IMR-90 (cell line): Measurements from ENCODE around the gene OR2A1. TPM values are rescaled to one million over a fixed set of nuclear protein-coding genes. Genes with fewer than 3 reads are reported as not detected.
A peak's percentile ranks its signal among the peaks of the same experiment; 100 is the strongest.
"Not testable (repeated sequence)": the region's sequence is repeated elsewhere in the genome, so short reads cannot be mapped to it uniquely, and the experiment has no call there.

Experiments used
- ATAC-seq: fragments of 200-7000 bp; cut with Tn5 transposase; 2 replicates; pipeline ENCODE4 v1.9.1; 2020; ENCODE audit warnings: low read depth, mild to moderate bottlenecking, moderate library complexity
- Bru-seq: library from RNA; stranded (reverse); fragments of 400-500 nt; gene quantifications from one replicate; lab custom pipeline; 2021; lab: Mats Ljungman, UMichigan
- BruChase-seq, 2 experiments: library from RNA; stranded (reverse); fragments of 400-500 nt; gene quantifications; one replicate each; lab custom pipeline; 2021; lab: Mats Ljungman, UMichigan
- BruUV-seq: library from RNA; stranded (reverse); fragments of 400-500 nt; replicated peaks from 2 replicates; lab custom pipeline; 2021; lab: Mats Ljungman, UMichigan
- CTCF ChIA-PET: fragments of 300-600 bp; formaldehyde crosslinking; extraction: SDS; loops from one replicate; lab custom pipeline; 2021; ENCODE audit warnings: antibody characterized with exemption; lab: Yijun Ruan, JAX
- POLR2A ChIA-PET: fragments of 300-600 bp; sonication (Branson Sonifier 250); formaldehyde crosslinking; loops from one replicate; lab custom pipeline; 2022; ENCODE audit warnings: antibody characterized with exemption; ENCODE audit not compliant: unreplicated experiment; lab: Charles Lee
- DNase-seq: peaks from one replicate; pipeline ENCODE4 v3.0.0; 2013
- H2AFZ ChIP-seq: replicated peaks from 2 replicates; pipeline ENCODE3; 2013; ENCODE audit warnings: low read length, mild to moderate bottlenecking; ENCODE audit not compliant: poor library complexity
- H2AK5ac ChIP-seq: 2 replicates; pipeline ENCODE4 v1.6.1; 2013; ENCODE audit warnings: low read depth, low read length, inconsistent platforms
- H2AK9ac ChIP-seq: replicated peaks from 2 replicates; pipeline ENCODE3; 2013; ENCODE audit warnings: mild to moderate bottlenecking, low read depth, low read length, moderate library complexity; ENCODE audit not compliant: poor library complexity
- H2BK120ac ChIP-seq: 2 replicates; pipeline ENCODE4 v1.6.1; 2013; ENCODE audit warnings: low read depth, low read length, inconsistent platforms
- H2BK15ac ChIP-seq: 3 replicates; pipeline ENCODE4 v1.6.1; 2013; ENCODE audit warnings: low read depth, low read length, inconsistent platforms
- H2BK20ac ChIP-seq: 2 replicates; pipeline ENCODE4 v1.6.1; 2013; ENCODE audit warnings: low read depth, mild to moderate bottlenecking, inconsistent platforms, low read length, moderate library complexity
- H2BK5ac ChIP-seq: 2 replicates; pipeline ENCODE4 v1.6.1; 2013; ENCODE audit warnings: mild to moderate bottlenecking, low read depth, low read length, inconsistent platforms; ENCODE audit not compliant: poor library complexity, severe bottlenecking
- H3K14ac ChIP-seq: replicated peaks from 2 replicates; pipeline ENCODE4 v1.6.1; 2013; ENCODE audit warnings: low read depth, low read length, inconsistent platforms
- H3K18ac ChIP-seq: 2 replicates; pipeline ENCODE4 v1.6.1; 2013; ENCODE audit warnings: low read depth, low read length, control low read depth
- H3K23ac ChIP-seq: 2 replicates; pipeline ENCODE4 v1.6.1; 2013; ENCODE audit warnings: low read depth, low read length, inconsistent platforms
- H3K27ac ChIP-seq: 2 replicates; pipeline ENCODE4 v1.5.1; 2013; ENCODE audit warnings: mild to moderate bottlenecking, control low read depth, low read length; ENCODE audit not compliant: insufficient read depth
- H3K27me3 ChIP-seq: 2 replicates; pipeline ENCODE4 v1.6.1; 2013; ENCODE audit warnings: low read length; ENCODE audit not compliant: control insufficient read depth, insufficient read depth
- H3K36me3 ChIP-seq: 2 replicates; pipeline ENCODE4 v1.6.1; 2013; ENCODE audit warnings: low read length, mixed read lengths; ENCODE audit not compliant: control insufficient read depth, insufficient read depth
- H3K4ac ChIP-seq: 2 replicates; pipeline ENCODE4 v1.6.1; 2013; ENCODE audit warnings: low read depth, low read length, inconsistent platforms
- H3K4me1 ChIP-seq: 2 replicates; pipeline ENCODE4 v1.6.1; 2013; ENCODE audit warnings: low read length, mixed read lengths; ENCODE audit not compliant: control insufficient read depth, insufficient read depth
- H3K4me2 ChIP-seq: 2 replicates; pipeline ENCODE4 v1.6.1; 2013; ENCODE audit warnings: low read depth, mild to moderate bottlenecking, control low read depth, low read length, moderate library complexity
- H3K4me3 ChIP-seq: 2 replicates; pipeline ENCODE4 v1.5.1; 2013; ENCODE audit warnings: low read depth, mild to moderate bottlenecking, control low read depth, low read length, moderate library complexity; ENCODE audit not compliant: insufficient read depth
- H3K56ac ChIP-seq: 2 replicates; pipeline ENCODE4 v1.6.1; 2013; ENCODE audit warnings: low read length, inconsistent platforms; ENCODE audit not compliant: insufficient read depth; ENCODE audit errors: extremely low read depth
- H3K79me1 ChIP-seq, 2 experiments: 2 replicates each; pipeline ENCODE4 v1.6.1; 2013; ENCODE audit warnings: low read length in 2 of 2, inconsistent platforms in 1 of 2, low read depth in 1 of 2
- H3K9ac ChIP-seq: 2 replicates; pipeline ENCODE4 v1.6.1; 2013; ENCODE audit warnings: low read depth, low read length, control low read depth
- H3K9me1 ChIP-seq: 2 replicates; pipeline ENCODE4 v1.6.1; 2013; ENCODE audit warnings: low read length, inconsistent platforms; ENCODE audit not compliant: insufficient read depth
- H3K9me3 ChIP-seq: 2 replicates; pipeline ENCODE4 v1.6.1; 2013; ENCODE audit warnings: low read length; ENCODE audit not compliant: control insufficient read depth, insufficient read depth
- H4K20me1 ChIP-seq: 2 replicates; pipeline ENCODE4 v1.6.1; 2013; ENCODE audit warnings: low read length, inconsistent platforms; ENCODE audit not compliant: insufficient read depth
- H4K5ac ChIP-seq: 2 replicates; pipeline ENCODE4 v1.6.1; 2013; ENCODE audit warnings: mild to moderate bottlenecking, low read depth, low read length, control low read depth
- H4K8ac ChIP-seq, 2 experiments: 2 replicates each; pipeline ENCODE4 v1.6.1; 2013; ENCODE audit warnings: low read depth in 2 of 2, low read length in 2 of 2, control low read depth in 1 of 2, inconsistent platforms in 1 of 2
- H4K91ac ChIP-seq: 2 replicates; pipeline ENCODE4 v1.6.1; 2013; ENCODE audit warnings: low read depth, low read length, inconsistent platforms; ENCODE audit not compliant: insufficient read depth
- WGBS, 2 experiments: methylation state at CpG; one replicate each; pipeline versions ENCODE4 v1.1.5 to v1.1.7; 2013; ENCODE audit warnings: missing lambda C conversion rate in 2 of 2; ENCODE audit not compliant: insufficient read length in 1 of 2; ENCODE audit errors: extremely low coverage in 2 of 2; 5-methylcytosine and 5-hydroxymethylcytosine counted together
- dilution Hi-C: fragments of 300-500 bp; cut with HindIII; formaldehyde crosslinking; loops from one replicate; pipeline ENCODE4 v1.14.3; 2018; ENCODE audit warnings: low sequenced_read_pairs; ENCODE audit not compliant: unreplicated experiment
- in situ Hi-C: fragments of 300-500 bp; cut with MboI; formaldehyde crosslinking; loops from 3 replicates; pipeline ENCODE4 v1.14.3; 2019; ENCODE audit warnings: low sequenced_read_pairs, inconsistent platforms, mixed read lengths
- intact Hi-C: fragments of 100-400 bp; cut with micrococcal nuclease; formaldehyde crosslinking; loops from 2 replicates; pipeline ENCODE4 v1.10.0; 2022
- long read RNA-seq: library from polyadenylated mRNA; unstranded; transcript quantifications from one replicate; pipeline ENCODE4 v2.0.0, GENCODE V29; 2021; ENCODE audit not compliant: unreplicated experiment
- polyA plus RNA-seq, 3 experiments: library from polyadenylated mRNA; depleted of rRNA; stranded (reverse); fragments of >200 nt; gene quantifications; 2 replicates each; pipeline ENCODE4 v1.2.3, GENCODE V29; 2012; ENCODE audit warnings: low replicate concordance in 1 of 3
- total RNA-seq: library from RNA; depleted of rRNA; stranded (reverse); fragments of >200 nt; gene quantifications from 2 replicates; pipeline ENCODE4 v1.2.3, GENCODE V29; 2012; rRNA removed

The OR2A1 gene, protein sequence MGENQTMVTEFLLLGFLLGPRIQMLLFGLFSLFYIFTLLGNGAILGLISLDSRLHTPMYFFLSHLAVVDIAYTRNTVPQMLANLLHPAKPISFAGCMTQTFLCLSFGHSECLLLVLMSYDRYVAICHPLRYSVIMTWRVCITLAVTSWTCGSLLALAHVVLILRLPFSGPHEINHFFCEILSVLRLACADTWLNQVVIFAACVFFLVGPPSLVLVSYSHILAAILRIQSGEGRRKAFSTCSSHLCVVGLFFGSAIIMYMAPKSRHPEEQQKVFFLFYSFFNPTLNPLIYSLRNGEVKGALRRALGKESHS
- total RNA-seq (not detected in 2 replicates), polyA plus RNA-seq (2012; rRNA removed) (not detected in 2 replicates), Bru-seq, nascent RNA (not detected), BruChase-seq, experiment 1, labeled RNA remaining after a 6-hour chase (percentile 11 among the genes with signal in this experiment), BruChase-seq, experiment 2, labeled RNA remaining after a 2-hour chase (not detected)
- not detected in 2 replicates for polyA plus RNA-seq (2012; cell fraction: cytosol; rRNA removed)
- not detected in 2 replicates for polyA plus RNA-seq (2012; cell fraction: nucleus; rRNA removed; ENCODE audit: low replicate concordance)
- long read RNA-seq: 0 reads

DNA sequence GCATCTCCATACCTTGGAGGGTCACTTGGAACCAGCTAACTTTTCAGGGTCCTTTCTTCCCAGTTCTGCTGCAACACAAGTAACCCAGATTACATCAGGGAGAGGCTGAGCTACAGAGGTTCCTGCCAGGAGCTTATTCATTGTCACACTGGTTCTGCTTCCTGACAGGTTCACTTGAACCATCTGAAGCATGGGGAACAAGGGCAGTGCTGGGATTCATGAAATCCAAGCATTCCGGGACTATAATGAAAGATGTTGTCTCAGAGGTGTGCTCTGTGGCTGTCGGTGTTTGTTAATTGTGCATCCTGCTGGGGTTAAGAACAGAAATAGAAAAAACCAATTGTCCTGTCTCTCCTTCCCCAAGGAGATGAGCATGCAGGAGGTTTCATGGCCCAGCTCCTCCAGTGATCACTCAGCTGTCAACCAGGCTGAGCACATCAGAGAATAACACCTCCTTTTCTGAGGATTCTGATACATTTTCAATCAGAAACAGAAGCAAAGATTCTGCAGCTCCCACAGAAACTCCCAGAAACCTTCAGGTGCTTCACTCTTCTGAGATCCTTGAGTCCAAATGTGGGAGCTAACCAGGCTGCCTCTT lies at the start of gene OR2A1:
Gene OR2A1, plus strand, starts transcription at position 548 of the 598 bp plus-strand sequence. CDS start 5,706 bp downstream, outside the sequence.
- H3K79me1 ChIP-seq, intact Hi-C loops, H2AK9ac ChIP-seq, dilution Hi-C loops, H4K8ac ChIP-seq, POLR2A ChIA-PET, H3K27ac ChIP-seq, H2BK120ac ChIP-seq, BruUV-seq, H2AFZ ChIP-seq, in situ Hi-C loops, H2BK5ac ChIP-seq, CTCF ChIA-PET, H4K20me1 ChIP-seq, H3K14ac ChIP-seq, H2BK15ac ChIP-seq, H3K9ac ChIP-seq, H3K4me2 ChIP-seq, H4K91ac ChIP-seq, H3K56ac ChIP-seq, H3K18ac ChIP-seq, H3K36me3 ChIP-seq, H3K4me1 ChIP-seq, H3K9me3 ChIP-seq, H3K27me3 ChIP-seq, H3K23ac ChIP-seq, H4K5ac ChIP-seq, H2BK20ac ChIP-seq, H3K9me1 ChIP-seq, DNase-seq, H3K4ac ChIP-seq, ATAC-seq, H2AK5ac ChIP-seq, H3K4me3 ChIP-seq: not testable (repeated sequence)
- no CpG with 5 or more reads among the region's 2 CpGs for WGBS, 2 experiments

DNA sequence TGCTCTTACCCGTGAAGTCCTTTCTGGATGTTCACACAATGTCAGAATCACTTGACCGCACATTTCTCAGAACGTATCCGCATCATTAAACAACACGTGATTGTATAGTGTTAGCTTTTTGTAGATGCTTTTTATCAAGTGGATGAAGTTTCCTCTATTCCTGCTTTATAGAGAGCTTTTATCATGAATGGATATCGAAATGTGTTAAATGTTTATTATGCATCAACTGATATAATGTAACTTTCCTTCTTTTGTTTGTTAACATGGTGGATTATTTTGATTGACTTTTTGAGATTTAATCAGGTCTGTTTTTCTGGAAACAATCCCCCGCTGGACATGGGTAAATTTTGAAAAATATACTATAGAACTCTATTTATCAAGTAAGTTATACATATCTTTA lies 47.5 kb upstream of the OR2A1 start, which contains the start of gene OR2A7:
Gene OR2A7, minus strand, starts transcription at position 101 of the 400 bp plus-strand sequence. CDS start 5,164 bp downstream, outside the sequence.
- H3K9me3 ChIP-seq, H2BK5ac ChIP-seq, H3K79me1 ChIP-seq, H3K4me1 ChIP-seq, BruUV-seq, H3K36me3 ChIP-seq, H4K8ac ChIP-seq, H2AK9ac ChIP-seq, in situ Hi-C loops, H4K20me1 ChIP-seq, CTCF ChIA-PET, ATAC-seq, dilution Hi-C loops, H3K4me3 ChIP-seq, H3K27me3 ChIP-seq, H3K23ac ChIP-seq, intact Hi-C loops, H3K9ac ChIP-seq, H2BK120ac ChIP-seq, H3K56ac ChIP-seq, H2BK15ac ChIP-seq, H3K18ac ChIP-seq, POLR2A ChIA-PET, DNase-seq, H4K5ac ChIP-seq, H2BK20ac ChIP-seq, H2AFZ ChIP-seq, H3K14ac ChIP-seq, H3K27ac ChIP-seq, H4K91ac ChIP-seq, H2AK5ac ChIP-seq, H3K4ac ChIP-seq, H3K4me2 ChIP-seq, H3K9me1 ChIP-seq: not testable (repeated sequence)
- WGBS, 2 experiments: no CpG with 5 or more reads among the region's 7 CpGs
